COLO668 (cell line): ENCODE measurements around the gene MYO1F.

Experiments
- DNase-seq: peaks from one replicate; lab custom pipeline; 2025; ENCODE audit not compliant: unreplicated experiment; lab: John Stamatoyannopoulos, UW

Gene MYO1F

DNA sequence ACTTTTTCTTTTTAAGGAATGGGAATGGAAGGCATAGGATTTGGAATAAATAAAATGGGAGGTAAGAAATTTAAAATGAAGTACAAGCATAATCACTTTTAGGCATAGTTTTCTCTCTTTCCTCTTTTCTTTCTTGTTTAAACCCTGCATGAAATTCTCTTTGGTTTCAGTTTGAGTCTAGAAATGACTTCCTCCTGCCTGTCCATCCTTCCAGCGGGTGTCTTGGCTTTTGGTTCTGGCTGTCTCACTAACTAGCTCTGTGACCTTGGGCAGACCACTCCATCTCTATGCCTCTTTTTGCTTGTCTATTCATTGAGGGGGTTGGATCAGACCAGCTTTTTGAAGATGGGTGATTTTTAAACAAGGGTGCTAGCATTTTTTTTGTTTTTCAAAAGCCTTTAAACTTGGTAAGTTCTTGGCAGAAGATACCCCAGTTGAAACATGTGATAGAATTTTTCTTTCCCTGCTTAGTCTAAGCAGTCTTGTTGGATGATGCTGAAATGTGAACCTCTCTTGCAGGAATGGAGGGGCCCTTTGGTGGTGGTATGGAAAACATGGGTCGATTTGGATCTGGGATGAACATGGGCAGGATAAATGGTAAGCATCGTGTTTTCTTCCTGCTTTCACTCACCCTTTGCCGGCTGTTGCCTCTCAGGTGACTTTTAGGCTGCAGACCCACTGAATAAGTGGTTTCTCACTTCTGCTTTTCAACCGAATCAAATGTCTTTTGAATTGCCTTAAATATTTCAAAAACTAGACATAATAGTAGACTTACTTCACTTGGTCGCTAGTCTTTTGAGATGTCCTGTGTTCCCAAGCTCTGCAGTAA lies 103.4 kb downstream of the MYO1F start:
- no peak for DNase-seq
